HG02885 (cell line): ENCODE measurements around the gene CHMP1A.
"Not testable (repeated sequence)": the region's sequence is repeated elsewhere in the genome, so short reads cannot be mapped to it uniquely, and the experiment has no call there.

Experiments used
- ATAC-seq: cut with Tn5 transposase; IDR thresholded peaks from one replicate; pipeline ENCODE4 v1.9.1; 2021; ENCODE audit warnings: mild to moderate bottlenecking; ENCODE audit not compliant: unreplicated experiment, poor library complexity

CHMP1A gene

GRCh38 chr16:89657442-89658220, at the start of gene CHMP1A, which contains the start of gene SPATA33:
Gene CHMP1A, minus strand, starts transcription at chr16:89657708. Its CDS starts 120 bp downstream, at chr16:89657588.
Gene SPATA33, plus strand, starts transcription at chr16:89657836. Its CDS starts 76 bp downstream, at chr16:89657912.
- ATAC-seq: peak; percentile 92

DNA sequence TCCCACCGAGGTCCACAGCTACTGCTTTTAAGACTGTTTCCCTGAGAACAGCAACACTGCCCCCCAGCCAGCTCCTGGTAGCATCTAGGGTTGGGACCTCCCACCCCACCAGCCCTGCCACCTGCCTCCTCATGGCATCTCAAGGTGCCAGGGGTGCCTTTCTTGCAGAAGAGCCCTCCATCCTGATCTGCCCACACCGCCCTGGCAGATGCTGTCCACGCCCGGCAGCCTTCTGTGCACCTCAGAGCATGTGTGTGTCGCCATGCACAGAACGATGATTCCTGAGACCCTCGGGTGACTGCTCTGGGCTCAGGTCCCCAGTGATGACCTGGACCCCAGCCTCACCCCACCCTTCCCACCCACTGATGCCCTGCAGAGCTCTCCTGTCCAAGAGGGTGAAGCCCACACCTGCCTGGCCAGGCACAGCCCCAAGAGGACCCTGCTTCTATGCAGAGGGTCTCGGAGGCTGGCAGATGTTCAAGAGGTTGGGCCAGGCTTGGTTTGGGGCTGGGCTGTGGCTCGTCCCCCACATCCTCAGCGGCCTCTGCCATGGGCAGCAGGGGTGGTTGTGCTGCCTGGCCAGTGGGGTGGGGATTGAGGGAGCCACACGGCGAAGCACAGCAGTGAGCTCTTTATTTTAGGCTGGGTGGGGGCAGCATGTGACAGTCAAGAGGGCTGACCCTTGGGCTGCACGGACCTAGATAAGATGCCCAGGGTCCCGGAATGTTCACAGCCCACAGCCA, 49.2 kb upstream of the CHMP1A start:
- ATAC-seq: no peak

GRCh38 chr16:89705006-89705405, 47.5 kb upstream of the CHMP1A start:
- ATAC-seq: no peak

GRCh38 chr16:89704281-89704680, 46.8 kb upstream of the CHMP1A start:
- ATAC-seq: no peak

GRCh38 chr16:89701425-89702406, 44.2 kb upstream of the CHMP1A start, which contains the start of gene SPATA2L:
Gene SPATA2L, minus strand, starts transcription at chr16:89701705. Its CDS starts 473 bp downstream, at chr16:89701232.
- ATAC-seq: peak; percentile 74

DNA sequence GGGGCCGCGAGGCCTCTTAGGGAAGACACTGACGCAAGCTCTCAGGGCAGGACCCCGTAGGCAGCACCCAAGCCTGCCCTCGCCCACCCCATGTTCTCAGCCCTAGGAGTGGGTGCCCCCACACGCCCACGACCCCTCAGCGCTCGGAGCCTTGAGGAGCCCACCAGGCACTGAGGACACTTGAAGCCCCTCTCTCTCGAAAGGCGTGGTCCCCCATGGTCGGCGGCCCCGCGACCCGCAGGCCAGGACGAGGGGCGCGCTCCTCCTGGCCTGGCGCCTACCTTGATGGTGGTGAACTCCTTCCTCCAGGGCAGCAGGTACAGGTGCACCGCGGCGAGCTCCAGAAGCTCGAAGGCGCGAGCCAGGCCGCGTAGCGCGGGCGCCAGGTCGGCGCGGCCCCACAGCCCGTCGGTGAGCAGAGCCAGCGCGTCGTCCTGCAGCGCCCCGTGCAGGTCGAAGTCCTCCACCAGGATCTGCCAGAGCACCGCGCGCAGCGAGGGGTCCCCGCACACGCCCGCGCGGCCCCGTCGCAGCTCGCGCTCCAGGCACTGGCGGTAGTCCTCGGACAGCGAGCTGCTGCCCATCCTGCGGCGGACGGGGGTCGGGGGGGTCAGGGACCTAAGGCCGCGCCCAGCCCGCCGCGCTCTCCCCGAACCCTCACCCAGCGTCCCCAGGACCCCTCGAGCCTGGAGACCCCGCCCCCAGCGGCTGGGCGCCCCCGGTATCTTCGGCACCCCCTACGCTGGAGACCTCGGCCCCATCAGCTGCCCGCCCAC, 43.3 kb upstream of the CHMP1A start:
- ATAC-seq: no peak

DNA sequence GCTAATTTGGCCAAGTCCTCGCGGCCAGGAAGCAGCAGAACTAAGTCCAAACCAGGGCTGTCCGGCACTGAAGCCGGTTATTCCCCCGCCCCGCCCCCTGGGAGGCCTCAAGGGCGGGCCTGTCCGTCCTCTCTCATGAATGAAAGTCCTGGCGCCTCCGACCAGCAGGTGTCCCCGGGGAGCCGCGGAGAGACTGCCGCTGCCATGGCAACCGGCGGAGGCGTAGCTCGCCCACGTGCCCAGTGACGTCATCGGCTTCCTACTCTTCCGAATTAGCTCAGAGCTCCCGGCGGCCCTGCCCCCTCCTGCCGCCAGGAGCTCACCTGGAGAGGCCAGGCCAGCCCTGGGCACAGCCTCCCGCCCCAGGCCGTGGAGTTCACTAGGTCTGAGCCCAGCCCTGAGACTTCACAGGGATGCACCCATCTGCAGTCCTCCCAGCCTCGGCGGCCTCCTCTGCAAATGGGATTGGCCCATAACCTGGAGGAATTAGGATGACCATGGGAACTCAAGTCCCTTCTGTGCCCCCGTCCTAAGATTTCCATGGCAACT, 42.7 kb upstream of the CHMP1A start:
- ATAC-seq: peak; percentile 46

GRCh38 chr16:89699629-89700099, 42.2 kb upstream of the CHMP1A start:
- not testable (repeated sequence) for ATAC-seq

DNA sequence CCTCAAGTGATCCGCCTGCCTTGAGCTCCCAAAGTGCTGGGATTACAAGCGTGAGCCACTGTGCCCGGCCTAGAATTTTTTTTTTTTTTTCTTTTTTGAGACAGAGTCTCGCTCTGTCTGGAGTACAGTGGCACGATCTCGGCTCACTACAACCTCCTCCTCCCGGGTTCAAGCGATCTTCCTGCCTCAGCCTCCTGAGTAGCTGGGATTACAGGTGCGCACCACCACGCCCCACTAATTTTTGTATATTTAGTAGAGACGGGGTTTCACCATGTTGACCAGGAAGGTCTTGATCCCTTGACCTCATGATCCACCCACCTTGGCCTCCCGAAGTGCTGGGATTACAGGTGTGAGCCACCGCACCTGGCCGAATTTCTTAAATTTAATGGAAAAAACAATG, 41.2 kb upstream of the CHMP1A start:
- ATAC-seq: not testable (repeated sequence)

DNA sequence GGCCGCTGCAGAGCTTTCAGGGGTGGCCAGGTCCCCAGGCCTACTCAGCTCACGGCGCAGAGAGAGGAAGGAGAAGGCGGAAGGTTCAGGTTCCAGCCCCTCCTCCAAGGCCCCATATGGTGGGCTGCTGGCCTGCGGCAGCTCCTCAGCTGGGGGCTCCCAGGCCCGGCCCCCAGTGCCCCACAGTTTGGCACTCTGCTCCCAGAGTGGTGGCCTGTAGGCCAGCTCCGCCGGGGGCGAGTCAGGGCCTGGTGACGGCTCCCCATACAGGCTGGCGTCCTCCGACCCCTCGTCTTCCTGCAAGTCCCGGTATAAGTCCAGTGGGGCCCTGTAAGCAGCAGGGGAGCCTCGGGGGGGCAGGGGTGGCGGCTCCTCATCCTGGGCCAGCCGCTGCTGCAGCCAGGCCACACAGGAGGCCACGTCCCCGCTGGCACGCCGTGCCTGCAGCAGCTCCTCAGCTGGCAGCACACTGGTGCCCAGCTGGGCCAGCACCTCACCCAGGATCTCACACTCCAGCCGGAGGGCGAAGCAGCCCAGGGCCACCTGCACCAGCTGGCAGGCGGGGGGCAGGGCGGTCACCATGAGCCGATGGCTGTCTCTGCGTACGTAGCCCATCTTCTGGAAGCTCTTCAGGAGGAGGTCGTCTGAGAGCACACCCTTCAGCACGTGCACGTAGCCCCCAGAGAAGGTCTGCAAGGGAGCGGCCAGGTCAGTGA, 40.3 kb upstream of the CHMP1A start:
- no peak for ATAC-seq

DNA sequence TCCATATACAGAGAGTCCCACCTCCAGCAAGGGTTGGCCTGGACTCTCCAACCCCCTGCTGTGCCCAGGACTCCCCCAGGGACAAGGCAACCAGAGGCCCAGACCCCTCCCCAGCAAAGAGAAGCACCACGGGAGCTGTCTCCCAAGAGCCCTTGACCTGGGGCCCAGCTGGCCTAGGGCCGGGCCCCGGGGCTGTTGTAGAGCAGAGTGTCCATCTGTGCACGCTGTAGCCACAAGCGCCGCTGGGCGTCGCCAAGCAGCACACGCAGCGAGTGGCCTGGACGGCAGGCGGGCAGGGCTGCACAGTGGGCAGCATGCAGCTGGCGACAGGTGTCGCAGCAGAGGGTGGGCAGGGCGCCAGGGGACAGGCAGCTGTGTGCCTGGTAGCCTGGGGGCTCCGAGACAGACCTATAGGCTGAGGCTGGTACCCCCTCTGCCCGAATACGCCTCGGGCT, 39.7 kb upstream of the CHMP1A start:
- ATAC-seq: no peak

- ATAC-seq: no peak
These were observed 39.2 kb upstream of the CHMP1A start for GRCh38 chr16:89696670-89697128.

DNA sequence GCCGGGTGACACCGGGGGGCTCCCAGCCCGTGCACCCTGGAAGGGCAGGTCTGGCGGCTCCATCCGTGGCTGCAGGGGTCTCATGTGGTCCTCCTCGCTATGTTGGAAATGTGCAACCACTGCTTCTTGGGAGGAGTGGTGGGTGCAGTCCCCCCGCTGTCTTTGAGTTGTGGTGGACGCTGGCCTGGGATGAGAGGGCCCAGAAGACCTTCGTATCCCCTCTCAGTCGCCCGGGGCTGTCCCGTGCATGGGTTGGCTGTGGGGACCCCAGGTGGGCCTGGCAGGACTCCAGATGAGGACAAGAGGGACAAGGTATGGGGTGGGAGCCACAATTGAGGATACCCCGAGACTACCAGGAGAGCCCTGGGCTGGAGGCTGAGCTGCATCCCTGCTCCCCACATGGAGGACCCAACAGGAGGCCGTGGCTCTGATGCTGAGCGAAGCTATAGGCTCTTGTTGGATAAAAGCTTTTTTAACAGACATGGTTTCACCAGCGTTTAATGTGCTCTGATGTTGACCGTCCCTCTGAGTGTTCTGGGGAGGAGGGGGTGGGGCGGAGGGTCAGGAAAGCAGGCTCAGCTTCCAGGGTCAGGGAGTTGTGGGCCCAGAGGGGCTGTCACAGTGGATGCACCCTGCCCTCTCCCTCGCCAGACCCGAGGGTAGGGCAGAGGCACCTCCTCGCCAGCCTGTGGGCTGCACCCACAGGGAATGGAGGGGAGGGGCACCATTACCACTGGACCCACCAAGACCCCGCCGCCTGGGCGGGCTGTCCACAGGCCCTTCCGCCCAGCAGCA, 38.6 kb upstream of the CHMP1A start:
- ATAC-seq: no peak

DNA sequence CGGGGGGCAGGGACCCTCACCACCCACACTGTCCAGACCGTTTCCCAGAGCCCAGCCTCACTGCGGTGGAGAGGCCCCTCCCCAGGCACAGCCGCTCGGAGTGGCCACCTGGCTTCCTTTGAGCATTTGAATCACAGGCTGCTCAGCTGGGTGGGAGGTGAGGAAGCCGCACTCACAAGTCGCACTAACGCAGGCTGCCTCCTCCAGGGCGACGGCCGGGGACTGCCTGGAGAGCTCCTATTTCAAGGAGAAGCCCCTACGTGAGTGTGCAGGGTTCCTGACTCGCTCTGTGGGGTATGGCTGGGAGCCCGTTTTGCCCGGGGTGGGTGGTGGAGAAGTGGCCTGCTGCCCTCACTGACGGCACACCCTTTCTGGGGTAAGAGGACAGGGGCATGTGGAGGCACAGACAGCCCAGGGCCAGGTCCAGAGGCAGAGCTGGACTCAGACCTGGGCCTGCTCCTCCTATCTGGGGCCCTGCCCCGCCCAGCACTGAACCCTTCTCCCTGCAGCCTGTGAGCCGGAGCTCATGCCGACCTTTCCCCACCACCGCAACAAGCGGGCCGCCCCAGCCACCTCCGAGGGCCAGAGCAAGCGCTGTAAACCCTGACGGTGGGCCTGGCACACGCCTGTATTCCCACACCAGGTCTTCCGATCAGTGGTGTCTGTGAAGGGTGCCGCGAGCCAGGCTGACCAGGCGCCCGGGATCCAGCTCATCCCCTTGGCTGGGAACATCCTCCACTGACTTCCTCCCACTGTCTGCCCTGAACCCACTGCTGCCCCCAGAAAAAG, 37.8 kb upstream of the CHMP1A start:
- ATAC-seq: no peak

GRCh38 chr16:89694784-89695085, 37.2 kb upstream of the CHMP1A start:
- not testable (repeated sequence) for ATAC-seq

- no peak for ATAC-seq
These were observed 36.6 kb upstream of the CHMP1A start for GRCh38 chr16:89693931-89694783.
